ENCODE measurements around the gene TFDP2. TPM values are rescaled to one million over a fixed set of nuclear protein-coding genes. Genes with fewer than 3 reads are reported as not detected.

TFDP2 gene
- total RNA-seq, 4 donors from 2014 or later, result 18.2 to 286 (median 64.4) TPM

DNA sequence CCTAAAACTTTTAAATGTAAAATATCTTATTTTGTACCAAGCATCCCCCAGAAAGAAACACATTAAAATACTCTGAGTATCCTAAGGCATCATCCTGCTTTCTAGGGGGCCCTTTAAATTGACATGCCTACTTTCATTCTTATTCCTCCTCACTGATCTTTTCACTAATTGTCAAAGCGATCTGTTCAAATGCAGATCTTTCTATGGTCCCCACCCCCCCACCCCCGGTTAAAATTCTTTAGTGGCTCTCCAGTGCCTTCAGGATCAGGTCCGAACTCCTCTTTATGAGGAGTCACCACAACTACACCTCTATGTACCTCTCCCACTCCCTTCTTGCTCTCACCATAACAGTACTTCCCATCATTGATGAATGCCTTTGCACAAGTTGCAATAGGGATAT lies 19.2 kb upstream of the TFDP2 start:
- H3K27ac ChIP-seq, result no peak overlapping the region
- no peaks in the 10 kb centered on the region for H3K4me1 ChIP-seq
- intact Hi-C loops (cut with DNase I; ENCODE audit: low total_unique reads), result no loop called here
- no peaks in the 10 kb centered on the region for H3K9me3 ChIP-seq
- H3K36me3 ChIP-seq, result no peaks in the 10 kb centered on the region
- TF ChIP-seq POLR2A (IDR thresholded peaks at IDR 0.05), result no peak
- TF ChIP-seq, protein P1, sequence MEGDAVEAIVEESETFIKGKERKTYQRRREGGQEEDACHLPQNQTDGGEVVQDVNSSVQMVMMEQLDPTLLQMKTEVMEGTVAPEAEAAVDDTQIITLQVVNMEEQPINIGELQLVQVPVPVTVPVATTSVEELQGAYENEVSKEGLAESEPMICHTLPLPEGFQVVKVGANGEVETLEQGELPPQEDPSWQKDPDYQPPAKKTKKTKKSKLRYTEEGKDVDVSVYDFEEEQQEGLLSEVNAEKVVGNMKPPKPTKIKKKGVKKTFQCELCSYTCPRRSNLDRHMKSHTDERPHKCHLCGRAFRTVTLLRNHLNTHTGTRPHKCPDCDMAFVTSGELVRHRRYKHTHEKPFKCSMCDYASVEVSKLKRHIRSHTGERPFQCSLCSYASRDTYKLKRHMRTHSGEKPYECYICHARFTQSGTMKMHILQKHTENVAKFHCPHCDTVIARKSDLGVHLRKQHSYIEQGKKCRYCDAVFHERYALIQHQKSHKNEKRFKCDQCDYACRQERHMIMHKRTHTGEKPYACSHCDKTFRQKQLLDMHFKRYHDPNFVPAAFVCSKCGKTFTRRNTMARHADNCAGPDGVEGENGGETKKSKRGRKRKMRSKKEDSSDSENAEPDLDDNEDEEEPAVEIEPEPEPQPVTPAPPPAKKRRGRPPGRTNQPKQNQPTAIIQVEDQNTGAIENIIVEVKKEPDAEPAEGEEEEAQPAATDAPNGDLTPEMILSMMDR (IDR thresholded peaks at IDR 0.05), result no peak
- H3K4me3 ChIP-seq, result no peak overlapping the region
- DNase-seq, result no peak
- H3K27me3 ChIP-seq, result no peaks in the 10 kb centered on the region

DNA sequence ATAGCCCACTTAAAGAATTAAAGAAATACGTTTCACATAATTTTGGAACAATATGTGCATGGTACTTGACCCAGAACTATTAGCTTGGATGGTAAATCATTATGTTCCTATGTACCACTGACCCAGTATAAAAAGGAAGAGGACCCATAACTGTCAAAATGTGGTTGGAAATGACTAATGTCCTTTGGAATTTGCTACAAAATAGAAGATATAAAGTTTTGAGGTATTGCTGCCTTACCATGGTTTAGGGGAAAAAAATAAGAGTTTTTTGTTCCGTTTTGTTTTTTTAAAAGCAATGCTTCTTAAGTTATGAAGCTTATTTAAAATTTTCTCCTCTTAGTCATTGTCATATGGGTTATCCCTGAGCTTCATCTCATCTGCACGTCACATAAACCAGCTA lies 15.8 kb upstream of the TFDP2 start:
- H3K4me3 ChIP-seq, result no peak overlapping the region
- DNase-seq, result no peak
- H3K4me1 ChIP-seq, result no peaks in the 10 kb centered on the region
- intact Hi-C loops (cut with DNase I; ENCODE audit: low total_unique reads), result no loop called here
- H3K36me3 ChIP-seq, result no peaks in the 10 kb centered on the region
- H3K9me3 ChIP-seq, result no peaks in the 10 kb centered on the region
- no peak overlapping the region for H3K27ac ChIP-seq
- TF ChIP-seq, protein P1 (IDR thresholded peaks at IDR 0.05), result no peak
- TF ChIP-seq POLR2A (IDR thresholded peaks at IDR 0.05), result no peak
- no peaks in the 10 kb centered on the region for H3K27me3 ChIP-seq

DNA sequence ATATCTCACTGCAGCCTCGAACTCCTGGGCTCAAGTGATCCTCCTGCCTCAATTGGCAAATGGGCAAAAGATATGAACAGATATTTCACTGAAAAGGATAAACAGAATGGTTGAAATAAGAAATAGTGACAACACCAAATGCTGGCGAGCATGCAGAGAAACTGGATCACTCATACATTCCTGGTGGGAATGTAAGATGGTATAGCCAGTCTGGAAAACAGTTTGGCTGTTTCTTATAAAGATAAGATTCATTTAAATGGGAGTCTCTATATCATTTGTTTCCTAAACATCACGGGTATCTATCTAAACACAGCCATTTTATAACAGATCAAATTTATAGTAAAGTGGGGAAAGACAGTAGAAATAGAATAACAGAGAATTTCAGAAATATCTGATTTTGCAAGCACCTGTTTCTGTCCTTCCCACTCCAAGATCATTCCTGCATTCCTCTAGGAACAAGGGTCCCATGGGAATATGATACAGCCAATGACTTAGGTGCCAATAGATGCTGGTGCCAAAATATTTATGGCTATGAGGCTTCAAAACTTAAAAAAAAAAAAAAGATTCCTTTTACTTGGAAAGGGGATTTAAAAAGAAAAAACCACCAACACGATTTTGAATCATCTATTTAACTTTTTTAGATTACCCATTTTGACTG lies 9.9 kb upstream of the TFDP2 start:
- H3K36me3 ChIP-seq, result no peaks in the 10 kb centered on the region
- no peak for DNase-seq
- no peaks in the 10 kb centered on the region for H3K9me3 ChIP-seq
- TF ChIP-seq, protein P1 (IDR thresholded peaks at IDR 0.05), result no peak
- no peak for TF ChIP-seq POLR2A (IDR thresholded peaks at IDR 0.05)
- no peaks in the 10 kb centered on the region for H3K4me1 ChIP-seq
- intact Hi-C loops (cut with DNase I; ENCODE audit: low total_unique reads), result no loop called here
- H3K4me3 ChIP-seq, result no peak overlapping the region
- H3K27ac ChIP-seq, result no peak overlapping the region
- no peaks in the 10 kb centered on the region for H3K27me3 ChIP-seq

DNA sequence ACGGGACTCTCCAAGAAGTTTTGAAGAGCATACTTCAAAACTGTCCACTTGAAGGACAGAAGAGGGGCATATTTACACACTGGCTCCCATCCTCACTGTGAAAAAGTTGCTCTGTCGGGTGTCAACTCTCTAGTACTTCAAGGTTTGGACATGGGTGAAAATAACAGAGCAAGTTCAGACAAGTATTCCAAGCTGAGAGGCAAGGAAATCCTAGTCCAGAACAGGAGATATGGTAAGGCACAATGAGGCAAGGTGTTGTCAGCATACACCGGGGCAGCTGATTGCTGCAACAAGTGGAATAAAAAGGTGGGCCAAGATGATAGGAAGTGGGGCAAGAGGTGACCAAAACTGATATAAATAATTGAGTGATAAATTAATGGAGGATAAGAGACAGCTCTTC lies 4.8 kb upstream of the TFDP2 start:
- intact Hi-C loops (cut with DNase I; ENCODE audit: low total_unique reads), result no loop called here
- Histone ChIP-seq H3K36me3 (no peaks in the 10 kb centered on the region), H3K4me1 (no peaks in the 10 kb centered on the region), H3K9me3 (no peaks in the 10 kb centered on the region), H3K27ac (no peak overlapping the region), H3K27me3 (no peaks in the 10 kb centered on the region), H3K4me3 (no peak overlapping the region)
- TF ChIP-seq POLR2A (IDR thresholded peaks at IDR 0.05), result no peak
- TF ChIP-seq, protein P1 (IDR thresholded peaks at IDR 0.05), result no peak
- DNase-seq, result no peak

DNA sequence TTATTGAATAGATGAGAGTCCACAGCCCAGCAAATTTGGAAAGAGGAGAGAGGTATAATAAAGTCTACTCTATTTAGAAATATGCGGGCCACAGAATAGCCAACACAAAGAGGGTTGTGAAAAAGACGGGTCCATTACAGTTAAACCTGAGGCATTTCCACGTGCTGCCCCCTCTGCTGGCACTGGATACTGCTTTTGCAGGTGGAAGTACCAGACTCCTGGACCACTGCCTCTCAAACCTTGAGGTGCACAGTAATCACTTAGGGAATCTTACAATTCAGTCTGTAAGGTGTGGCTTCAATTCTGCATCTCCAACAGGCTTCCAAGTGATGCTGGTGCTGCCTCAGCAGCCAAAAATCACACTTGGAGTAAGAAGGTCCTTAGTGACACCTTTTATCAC lies 3.0 kb upstream of the TFDP2 start:
- Histone ChIP-seq H3K27me3 (no peaks in the 10 kb centered on the region), H3K9me3 (no peaks in the 10 kb centered on the region), H3K27ac (no peak overlapping the region), H3K36me3 (no peaks in the 10 kb centered on the region), H3K4me3 (no peak overlapping the region), H3K4me1 (peaks cover 0 to 5% of the 10 kb centered on the region in 2 donors)
- DNase-seq, result no peak
- no peak for TF ChIP-seq POLR2A (IDR thresholded peaks at IDR 0.05)
- TF ChIP-seq, protein P1 (IDR thresholded peaks at IDR 0.05), result no peak
- intact Hi-C loops (cut with DNase I; ENCODE audit: low total_unique reads), result no loop called here
